CD8-positive, alpha-beta memory T cell (primary cell): ENCODE results near the gene ANGEL1. TPM values are rescaled to one million over a fixed set of nuclear protein-coding genes. Genes with fewer than 3 reads are reported as not detected.
A peak's percentile ranks its signal among the peaks of the same experiment; 100 is the strongest.

Experiments used
- CTCF ChIA-PET: fragments of 350-600 bp; sonication (Branson Sonifier 250); formaldehyde crosslinking; loops from one replicate; lab custom pipeline; 2021; ENCODE audit warnings: antibody characterized with exemption; lab: Charles Lee
- POLR2A ChIA-PET: fragments of 350-600 bp; sonication (Branson Sonifier 250); formaldehyde crosslinking; loops from one replicate; lab custom pipeline; 2021; ENCODE audit warnings: antibody characterized with exemption; lab: Charles Lee
- DNase-seq, 5 donors: peaks; one replicate each; pipeline versions ENCODE4 v3.0.0 to v3.0.0-alpha.2; 2020 to 2022; ENCODE audit warnings: mixed read lengths in 1 of 5
- H3K27ac ChIP-seq: one replicate; pipeline ENCODE4 v1.7.0; 2013; ENCODE audit warnings: low read depth, mild to moderate bottlenecking, low read length, moderate library complexity
- H3K27me3 ChIP-seq: 2 replicates; pipeline ENCODE4 v1.7.0; 2013; ENCODE audit warnings: low read length, mild to moderate bottlenecking; ENCODE audit not compliant: insufficient read depth, poor library complexity, severe bottlenecking
- H3K36me3 ChIP-seq: 2 replicates; pipeline ENCODE4 v1.7.0; 2013; ENCODE audit warnings: mild to moderate bottlenecking, low read length, moderate library complexity; ENCODE audit not compliant: insufficient read depth
- H3K4me1 ChIP-seq: 2 replicates; pipeline ENCODE4 v1.7.0; 2013; ENCODE audit warnings: mild to moderate bottlenecking, low read length, moderate library complexity; ENCODE audit not compliant: insufficient read depth
- H3K4me3 ChIP-seq: 2 replicates; pipeline ENCODE4 v1.7.0; 2013; ENCODE audit warnings: mild to moderate bottlenecking, low read length
- H3K9me3 ChIP-seq: 2 replicates; pipeline ENCODE4 v1.7.0; 2013; ENCODE audit warnings: mild to moderate bottlenecking, low read length
- H3K27ac Mint-ChIP-seq, 8 donors: one replicate each; pipeline ENCODE4 v1.8.0; 2020 to 2021; ENCODE audit warnings: mixed read lengths in 8 of 8, mild to moderate bottlenecking in 6 of 8, inconsistent platforms in 3 of 8, moderate library complexity in 3 of 8
- H3K27me3 Mint-ChIP-seq, 2 donors: one replicate each; pipeline ENCODE4 v1.8.0; 2020 to 2021; ENCODE audit warnings: mixed read lengths in 2 of 2, mild to moderate bottlenecking in 1 of 2, moderate library complexity in 1 of 2
- H3K36me3 Mint-ChIP-seq, 3 donors: one replicate each; pipeline ENCODE4 v1.8.0; 2020 to 2021; ENCODE audit warnings: mixed read lengths in 3 of 3, inconsistent platforms in 1 of 3, mild to moderate bottlenecking in 1 of 3
- H3K4me1 Mint-ChIP-seq, 3 donors: one replicate each; pipeline ENCODE4 v1.8.0; 2020 to 2021; ENCODE audit warnings: mixed read lengths in 3 of 3, inconsistent platforms in 1 of 3, mild to moderate bottlenecking in 1 of 3
- H3K4me3 Mint-ChIP-seq, 7 donors: one replicate each; pipeline ENCODE4 v1.8.0; 2020 to 2021; ENCODE audit warnings: mixed read lengths in 7 of 7, mild to moderate bottlenecking in 6 of 7, moderate library complexity in 4 of 7, inconsistent platforms in 2 of 7
- H3K9me3 Mint-ChIP-seq, 5 donors: one replicate each; pipeline ENCODE4 v1.8.0; 2020 to 2022; ENCODE audit warnings: mixed read lengths in 5 of 5, mild to moderate bottlenecking in 3 of 5, moderate library complexity in 2 of 5, inconsistent platforms in 1 of 5
- polyA plus RNA-seq: library from polyadenylated mRNA; unstranded; fragments of 300-500 nt; fragmentation: Illumina TruSeq; gene quantifications from one replicate; pipeline ENCODE4 v1.2.3, GENCODE V29; 2021
- total RNA-seq, 2 experiments: library from RNA; stranded (reverse); gene quantifications; one replicate each; pipeline ENCODE4 v1.2.3, GENCODE V29; 2021

ANGEL1 gene
- total RNA-seq (10 to 100 TPM; 16.0 to 17.1 TPM), polyA plus RNA-seq (19.7 TPM)

GRCh38 chr14:76812422-76813383 is at the start of gene ANGEL1:
Gene ANGEL1 (minus strand): TSS chr14:76812882. CDS start chr14:76812827, 55 bp downstream.
- POLR2A ChIA-PET: no interaction called here
- Mint-ChIP-seq H3K4me3 (peak within 1 kb of the TSS; percentile 88 to 97 (median 95)), H3K9me3 (no peaks in the 10 kb centered on the region), H3K27me3 (peaks cover 0 to 4% of the 10 kb centered on the region in 2 donors), H3K4me1 (peaks cover 26 to 37% (median 37%) of the 10 kb centered on the region in 3 donors), H3K27ac (peak within 1 kb of the TSS; percentile 91 to 98 (median 95)), H3K36me3 (peaks cover 0 to 27% (median 7%) of the 10 kb centered on the region in 3 donors)
- H3K36me3 ChIP-seq: peaks cover 8% of the 10 kb centered on the region
- H3K27me3 ChIP-seq: no peaks in the 10 kb centered on the region
- H3K27ac ChIP-seq: peak within 1 kb of the TSS; percentile 60
- H3K9me3 ChIP-seq: no peaks in the 10 kb centered on the region
- DNase-seq: peak; percentile 95 to 98 (median 96)
- H3K4me3 ChIP-seq: peak within 1 kb of the TSS; percentile 70
- H3K4me1 ChIP-seq: peaks cover 23% of the 10 kb centered on the region
- CTCF ChIA-PET: interaction anchor here (1.0 to 2.1 kb wide), 4 partner anchors 11 to 102 kb away, joined by 4 to 11 read pairs (median 4); no protein-coding TSS in a partner anchor

GRCh38 chr14:76861574-76862255 is 49.0 kb upstream of the ANGEL1 start:
- Mint-ChIP-seq H3K27ac (no peak overlapping the region), H3K36me3 (no peaks in the 10 kb centered on the region), H3K27me3 (peaks cover 9 to 36% of the 10 kb centered on the region in 2 donors), H3K4me1 (peaks cover 0 to 4% (median 3%) of the 10 kb centered on the region in 3 donors), H3K9me3 (no peaks in the 10 kb centered on the region), H3K4me3 (no peak overlapping the region)
- ChIA-PET CTCF (interaction anchor here (3.0 kb wide), 1 partner anchor 11 kb away, joined by 7 read pairs; no protein-coding TSS in a partner anchor), POLR2A (no interaction called here)
- no peak overlapping the region for H3K4me3 ChIP-seq
- no peaks in the 10 kb centered on the region for H3K27me3 ChIP-seq
- DNase-seq: no peak
- H3K4me1 ChIP-seq: no peaks in the 10 kb centered on the region
- H3K27ac ChIP-seq: no peak overlapping the region
- no peaks in the 10 kb centered on the region for H3K9me3 ChIP-seq
- no peaks in the 10 kb centered on the region for H3K36me3 ChIP-seq

- H3K27me3 Mint-ChIP-seq: peaks cover 19 to 31% of the 10 kb centered on the region in 2 donors
- Histone ChIP-seq H3K27me3 (no peaks in the 10 kb centered on the region), H3K4me3 (no peak overlapping the region), H3K36me3 (no peaks in the 10 kb centered on the region), H3K27ac (no peak overlapping the region), H3K9me3 (no peaks in the 10 kb centered on the region), H3K4me1 (no peaks in the 10 kb centered on the region)
- H3K4me3 Mint-ChIP-seq: peak overlapping the region in 1 of 7 donors; percentile 1
- POLR2A ChIA-PET: no interaction called here
- H3K9me3 Mint-ChIP-seq: no peaks in the 10 kb centered on the region
- DNase-seq: no peak
- no peaks in the 10 kb centered on the region for H3K4me1 Mint-ChIP-seq
- no peak overlapping the region for H3K27ac Mint-ChIP-seq
- CTCF ChIA-PET: interaction anchor here (1.3 kb wide), 1 partner anchor 56 kb away, joined by 3 read pairs; no protein-coding TSS in a partner anchor
- no peaks in the 10 kb centered on the region for H3K36me3 Mint-ChIP-seq
Observed at GRCh38 chr14:76856769-76857168, 44.1 kb upstream of the ANGEL1 start.

- ChIA-PET POLR2A (no interaction called here), CTCF (no interaction called here)
- H3K36me3 Mint-ChIP-seq: no peaks in the 10 kb centered on the region
- Histone ChIP-seq H3K27ac (no peak overlapping the region), H3K4me3 (no peak overlapping the region), H3K9me3 (no peaks in the 10 kb centered on the region), H3K36me3 (no peaks in the 10 kb centered on the region), H3K27me3 (no peaks in the 10 kb centered on the region), H3K4me1 (no peaks in the 10 kb centered on the region)
- H3K9me3 Mint-ChIP-seq: no peaks in the 10 kb centered on the region
- no peak for DNase-seq
- no peaks in the 10 kb centered on the region for H3K4me1 Mint-ChIP-seq
- no peak overlapping the region for H3K4me3 Mint-ChIP-seq
- peaks cover 19 to 20% of the 10 kb centered on the region in 2 donors for H3K27me3 Mint-ChIP-seq
- H3K27ac Mint-ChIP-seq: no peak overlapping the region
Observed at GRCh38 chr14:76855066-76855465, 42.4 kb upstream of the ANGEL1 start.

- no peak overlapping the region for H3K27ac Mint-ChIP-seq
- H3K9me3 Mint-ChIP-seq: no peaks in the 10 kb centered on the region
- no peaks in the 10 kb centered on the region for H3K9me3 ChIP-seq
- DNase-seq: no peak
- H3K36me3 Mint-ChIP-seq: peaks cover 0 to 3% (median 0%) of the 10 kb centered on the region in 3 donors
- H3K27ac ChIP-seq: no peak overlapping the region
- no peaks in the 10 kb centered on the region for H3K27me3 ChIP-seq
- peaks cover 8% of the 10 kb centered on the region for H3K4me1 ChIP-seq
- no peak overlapping the region for H3K4me3 Mint-ChIP-seq
- H3K27me3 Mint-ChIP-seq: peaks cover 18 to 24% of the 10 kb centered on the region in 2 donors
- no peak overlapping the region for H3K4me3 ChIP-seq
- H3K4me1 Mint-ChIP-seq: peaks cover 5 to 8% (median 6%) of the 10 kb centered on the region in 3 donors
- ChIA-PET POLR2A (no interaction called here), CTCF (interaction anchor here (0.8 kb wide), 1 partner anchor 24 kb away, joined by 3 read pairs; no protein-coding TSS in a partner anchor)
- H3K36me3 ChIP-seq: no peaks in the 10 kb centered on the region
Observed at GRCh38 chr14:76848879-76849278, 36.2 kb upstream of the ANGEL1 start.

GRCh38 chr14:76846331-76847047 is 33.8 kb upstream of the ANGEL1 start:
- Mint-ChIP-seq H3K9me3 (no peaks in the 10 kb centered on the region), H3K36me3 (peaks cover 0 to 3% (median 0%) of the 10 kb centered on the region in 3 donors), H3K4me3 (no peak overlapping the region), H3K27me3 (peaks cover 14 to 25% of the 10 kb centered on the region in 2 donors), H3K27ac (peak overlapping the region in 1 of 8 donors; percentile 19), H3K4me1 (peaks cover 5 to 8% (median 6%) of the 10 kb centered on the region in 3 donors)
- CTCF ChIA-PET: interaction anchor here (0.9 to 1.5 kb wide), 2 partner anchors 26 to 30 kb away, joined by 3 read pairs; no protein-coding TSS in a partner anchor
- POLR2A ChIA-PET: no interaction called here
- Histone ChIP-seq H3K36me3 (no peaks in the 10 kb centered on the region), H3K4me3 (no peak overlapping the region), H3K27ac (no peak overlapping the region), H3K27me3 (no peaks in the 10 kb centered on the region), H3K9me3 (no peaks in the 10 kb centered on the region), H3K4me1 (peaks cover 13% of the 10 kb centered on the region)
- DNase-seq: no peak

- Histone ChIP-seq H3K4me3 (no peak overlapping the region), H3K36me3 (no peaks in the 10 kb centered on the region), H3K9me3 (no peaks in the 10 kb centered on the region), H3K4me1 (peaks cover 13% of the 10 kb centered on the region), H3K27me3 (no peaks in the 10 kb centered on the region), H3K27ac (no peak overlapping the region)
- peak in 4 of 5 donors; percentile 14 to 69 (median 47) for DNase-seq
- Mint-ChIP-seq H3K27me3 (peaks cover 16 to 25% of the 10 kb centered on the region in 2 donors), H3K4me3 (peak overlapping the region in 3 of 7 donors; percentile 13 to 55 (median 37)), H3K27ac (peak overlapping the region in 4 of 8 donors; percentile 44 to 79 (median 66)), H3K36me3 (peaks cover 0 to 3% (median 0%) of the 10 kb centered on the region in 3 donors), H3K9me3 (no peaks in the 10 kb centered on the region), H3K4me1 (peaks cover 5 to 8% (median 6%) of the 10 kb centered on the region in 3 donors)
- POLR2A ChIA-PET: no interaction called here
- CTCF ChIA-PET: no interaction called here
Observed at GRCh38 chr14:76844223-76844622, 31.5 kb upstream of the ANGEL1 start.
